Endothelial cell of umbilical vein (primary cell): ENCODE results near the gene AHNAK2. TPM values are rescaled to one million over a fixed set of nuclear protein-coding genes. Genes with fewer than 3 reads are reported as not detected.

ENCODE experiments used
- BruUV-seq: library from RNA; stranded (reverse); fragments of 400-500 nt; replicated peaks from 2 replicates; lab custom pipeline; 2021; lab: Mats Ljungman, UMichigan
- CTCF ChIA-PET: fragments of 300-600, 350-600 bp; sonication (Branson Sonifier 250); formaldehyde crosslinking; loops from one replicate; lab custom pipeline; 2021; ENCODE audit warnings: antibody characterized with exemption, inconsistent platforms; lab: Charles Lee
- POLR2A ChIA-PET: fragments of 300-600, 350-600 bp; sonication (Branson Sonifier 250); formaldehyde crosslinking; loops from one replicate; lab custom pipeline; 2021; ENCODE audit warnings: antibody characterized with exemption, inconsistent platforms; lab: Charles Lee
- DNase-seq: peaks from one replicate; pipeline ENCODE4 v3.0.0-alpha.2; 2011; ENCODE audit warnings: low read depth, low spot score
- FAIRE-seq: peaks from 2 replicates; lab custom pipeline; 2011; peaks lifted over from hg19 to GRCh38; lab: Jason Lieb, UNC
- H2AFZ ChIP-seq: 2 replicates; pipeline ENCODE4 v1.6.0; 2012; ENCODE audit warnings: low read depth, low read length, control low read depth, inconsistent platforms
- H3K27ac ChIP-seq: 2 replicates; pipeline ENCODE4 v1.5.1; 2011; ENCODE audit warnings: low read depth, mild to moderate bottlenecking, control low read depth, low read length, moderate library complexity; ENCODE audit not compliant: insufficient read depth
- H3K27me3 ChIP-seq, 2 experiments: 2 replicates each; pipeline versions ENCODE4 v1.6.0 to v1.6.1; 2011; ENCODE audit warnings: low read length in 2 of 2, mixed read lengths in 1 of 2; ENCODE audit not compliant: control insufficient read depth in 2 of 2, insufficient read depth in 2 of 2
- H3K36me3 ChIP-seq, 2 experiments: 2 replicates in 1 of 2; 3 replicates in 1 of 2; pipeline ENCODE4 v1.5.1; 2011; ENCODE audit warnings: low read length in 2 of 2, mild to moderate bottlenecking in 1 of 2, moderate library complexity in 1 of 2; ENCODE audit not compliant: control insufficient read depth in 2 of 2, insufficient read depth in 2 of 2; ENCODE audit errors: extremely low read depth in 1 of 2
- H3K4me1 ChIP-seq: 3 replicates; pipeline ENCODE4 v1.5.1; 2011; ENCODE audit warnings: mild to moderate bottlenecking, low read length; ENCODE audit not compliant: control insufficient read depth, insufficient read depth; ENCODE audit errors: extremely low read depth
- H3K4me2 ChIP-seq: 2 replicates; pipeline ENCODE4 v1.6.1; 2011; ENCODE audit warnings: low read length, control low read depth, mixed read lengths; ENCODE audit not compliant: insufficient read depth
- H3K4me3 ChIP-seq, 3 experiments: fragments of 200-600 bp in 1 of 3; sonication (generic), shearing (Covaris generic) in 1 of 3; replicated peaks in 1 of 3; 2 replicates each; pipeline ENCODE4 v1.5.1; 2011 to 2016; ENCODE audit warnings: control low read depth in 3 of 3, low read length in 3 of 3, mild to moderate bottlenecking in 2 of 3, inconsistent platforms in 1 of 3, low read depth in 1 of 3, moderate library complexity in 1 of 3; ENCODE audit not compliant: insufficient read depth in 1 of 3
- H3K79me2 ChIP-seq: 2 replicates; pipeline ENCODE4 v1.6.0; 2012; ENCODE audit warnings: low read length, inconsistent platforms; ENCODE audit not compliant: control insufficient read depth, insufficient read depth
- H3K9ac ChIP-seq: replicated peaks from 2 replicates; pipeline ENCODE3; 2011; ENCODE audit warnings: low read length, control low read depth; ENCODE audit not compliant: insufficient read depth; ENCODE audit errors: extremely low read depth
- H3K9me1 ChIP-seq: replicated peaks from 3 replicates; pipeline ENCODE4 v1.6.0; 2011; ENCODE audit warnings: mild to moderate bottlenecking, low read length; ENCODE audit not compliant: control insufficient read depth, insufficient read depth; ENCODE audit errors: extremely low read depth
- H3K9me3 ChIP-seq: replicated peaks from 2 replicates; pipeline ENCODE4 v1.5.1; 2012; ENCODE audit warnings: low read length, inconsistent platforms; ENCODE audit not compliant: control insufficient read depth, insufficient read depth
- H4K20me1 ChIP-seq: replicated peaks from 2 replicates; pipeline ENCODE3; 2011; ENCODE audit warnings: mild to moderate bottlenecking, low read length; ENCODE audit not compliant: control insufficient read depth, insufficient read depth; ENCODE audit errors: extremely low read depth
- EZH2 ChIP-seq: IDR thresholded peaks from 2 replicates; pipeline ENCODE4 v1.6.1; 2012; ENCODE audit warnings: borderline replicate concordance, low read depth, mild to moderate bottlenecking, moderate library complexity, low read length, inconsistent platforms; ENCODE audit not compliant: severe bottlenecking
- POLR2A ChIP-seq: IDR thresholded peaks from 2 replicates; pipeline ENCODE4 v1.6.1; 2012; ENCODE audit warnings: low read depth, mild to moderate bottlenecking, control low read depth, low read length
- dilution Hi-C: fragments of 300-500 bp; cut with MboI; formaldehyde crosslinking; loops from one replicate; pipeline ENCODE4 v1.15.0; 2019; ENCODE audit warnings: low sequenced_read_pairs; ENCODE audit not compliant: extremely low pct_ligation_motif_present
- intact Hi-C: fragments of 100-400 bp; cut with micrococcal nuclease; formaldehyde crosslinking; loops from one replicate; pipeline ENCODE4 v1.10.0; 2022
- polyA plus RNA-seq, 4 experiments: library from polyadenylated mRNA; depleted of rRNA in 3 of 4; stranded (reverse) in 3 of 4; unstranded in 1 of 4; fragments of >200 nt; gene quantifications; 2 replicates each; pipeline versions ENCODE4 v1.2.1 to v1.2.3, GENCODE V29; 2011 to 2012; ENCODE audit warnings: missing spikeins in 1 of 4
- total RNA-seq: library from RNA; stranded (reverse); gene quantifications from 2 replicates; pipeline ENCODE4 v1.2.3, GENCODE V29; 2021
- TF ChIP-seq, protein P1 (sequence below), 2 donors: IDR thresholded peaks; 1 replicate in 1 of 2; 2 replicates in 1 of 2; pipeline ENCODE4 v1.5.1; 2011; ENCODE audit warnings: low read length in 2 of 2, mild to moderate bottlenecking in 2 of 2, moderate library complexity in 2 of 2, control low read depth in 1 of 2, inconsistent platforms in 1 of 2, low read depth in 1 of 2; ENCODE audit not compliant: insufficient read depth in 1 of 2; ENCODE audit errors: extremely low read depth in 1 of 2

The AHNAK2 gene
- total and polyA plus RNA-seq, 2 donors (not counting 3 experiments of a cell fraction or from before 2014, with no cell fraction given): 17.7 to 68.7 TPM

DNA sequence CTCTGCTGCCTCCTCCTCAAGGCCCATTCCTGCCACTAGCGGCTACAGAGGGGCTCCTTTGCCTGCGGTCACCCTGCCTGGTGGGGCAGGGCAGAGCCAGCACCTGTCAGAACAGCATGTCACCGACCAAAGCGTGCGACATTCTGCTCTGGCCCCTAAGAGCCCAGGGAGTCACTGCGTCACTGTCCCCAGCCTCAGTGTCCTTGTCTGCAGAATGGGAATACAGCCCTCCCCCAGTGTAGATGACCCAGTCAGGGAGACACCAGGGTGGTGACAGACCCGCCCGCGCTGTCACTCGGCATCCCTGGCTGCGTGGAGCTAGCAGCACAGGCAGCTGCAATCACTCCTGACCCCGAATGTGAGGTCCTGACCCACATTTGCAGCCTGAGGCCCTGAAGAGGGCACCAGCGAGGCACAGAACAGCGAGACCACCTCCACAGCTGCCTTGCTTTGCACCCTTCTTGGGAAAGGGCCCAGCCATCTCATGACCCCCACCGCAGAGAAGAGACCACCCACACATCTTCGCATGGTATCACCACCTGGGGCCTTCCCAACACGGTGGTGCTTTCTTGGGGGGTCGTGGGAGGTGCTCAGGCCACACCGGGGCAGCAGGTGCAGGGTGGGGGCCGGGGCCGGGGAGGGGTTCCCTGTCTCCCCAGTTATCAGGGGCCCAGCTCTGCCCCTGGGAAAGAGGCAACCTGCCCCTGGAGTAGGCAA is 2.5 kb downstream of the AHNAK2 start:
- DNase-seq: no peak
- CTCF ChIA-PET: interaction anchor here (0.6 to 4.7 kb wide), 15 partner anchors 8 to 207 kb away, joined by 3 to 97 read pairs (median 4); partner anchors contain the start of genes CDCA4 and CLBA1
- peaks cover 46% of the 10 kb centered on the region for H3K4me1 ChIP-seq

More for the DNA sequence above, 2.5 kb downstream of the AHNAK2 start:
- no peak overlapping the region for H3K27ac ChIP-seq
- no peaks in the 10 kb centered on the region for H3K27me3 ChIP-seq
- no peaks in the 10 kb centered on the region for H3K79me2 ChIP-seq
- dilution Hi-C loops: no loop called here
- H3K9me3 ChIP-seq: no peaks in the 10 kb centered on the region
- H2AFZ ChIP-seq: no peak overlapping the region
- intact Hi-C loops: loop anchor here (1.0 to 10.0 kb wide), 7 partner anchors 10 to 327 kb away; partner anchors contain the start of genes BRF1, CDCA4 and CLBA1
- no peak overlapping the region for H3K4me2 ChIP-seq
- no TSS peak for BruUV-seq
- peak; percentile 4 for FAIRE-seq
- no peak overlapping the region for H3K9ac ChIP-seq
- no peak for TF ChIP-seq EZH2
- TF ChIP-seq POLR2A: no peak
- TF ChIP-seq, protein P1, sequence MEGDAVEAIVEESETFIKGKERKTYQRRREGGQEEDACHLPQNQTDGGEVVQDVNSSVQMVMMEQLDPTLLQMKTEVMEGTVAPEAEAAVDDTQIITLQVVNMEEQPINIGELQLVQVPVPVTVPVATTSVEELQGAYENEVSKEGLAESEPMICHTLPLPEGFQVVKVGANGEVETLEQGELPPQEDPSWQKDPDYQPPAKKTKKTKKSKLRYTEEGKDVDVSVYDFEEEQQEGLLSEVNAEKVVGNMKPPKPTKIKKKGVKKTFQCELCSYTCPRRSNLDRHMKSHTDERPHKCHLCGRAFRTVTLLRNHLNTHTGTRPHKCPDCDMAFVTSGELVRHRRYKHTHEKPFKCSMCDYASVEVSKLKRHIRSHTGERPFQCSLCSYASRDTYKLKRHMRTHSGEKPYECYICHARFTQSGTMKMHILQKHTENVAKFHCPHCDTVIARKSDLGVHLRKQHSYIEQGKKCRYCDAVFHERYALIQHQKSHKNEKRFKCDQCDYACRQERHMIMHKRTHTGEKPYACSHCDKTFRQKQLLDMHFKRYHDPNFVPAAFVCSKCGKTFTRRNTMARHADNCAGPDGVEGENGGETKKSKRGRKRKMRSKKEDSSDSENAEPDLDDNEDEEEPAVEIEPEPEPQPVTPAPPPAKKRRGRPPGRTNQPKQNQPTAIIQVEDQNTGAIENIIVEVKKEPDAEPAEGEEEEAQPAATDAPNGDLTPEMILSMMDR (IDR thresholded peaks at IDR 0.05; ENCODE audit: extremely low read depth in 1 of 2, insufficient read depth in 1 of 2, low read depth in 1 of 2, low read length in 2 of 2): peak in 1 of 2 donors; percentile 23
- H3K36me3 ChIP-seq: no peaks in the 10 kb centered on the region
- no peaks in the 10 kb centered on the region for H4K20me1 ChIP-seq
- H3K9me1 ChIP-seq: no peaks in the 10 kb centered on the region
- POLR2A ChIA-PET: interaction anchor here (0.6 kb wide), 1 partner anchor 10 kb away, joined by 3 read pairs; the partner anchor contains the start of gene CLBA1
- H3K4me3 ChIP-seq: no peak overlapping the region
